Activated CD8-positive, alpha-beta memory T cell treated with anti-CD3 and anti-CD28 coated beads, Interleukin-2, amount 50 U/mL, for 4 hours (primary cell): ENCODE results near the gene KL.

Experiments used
- DNase-seq: peaks from one replicate; pipeline ENCODE4 v3.0.0-alpha.2; 2020

Gene KL

GRCh38 chr13:33006134-33006533, 10.1 kb upstream of the KL start:
- DNase-seq = no peak

DNA sequence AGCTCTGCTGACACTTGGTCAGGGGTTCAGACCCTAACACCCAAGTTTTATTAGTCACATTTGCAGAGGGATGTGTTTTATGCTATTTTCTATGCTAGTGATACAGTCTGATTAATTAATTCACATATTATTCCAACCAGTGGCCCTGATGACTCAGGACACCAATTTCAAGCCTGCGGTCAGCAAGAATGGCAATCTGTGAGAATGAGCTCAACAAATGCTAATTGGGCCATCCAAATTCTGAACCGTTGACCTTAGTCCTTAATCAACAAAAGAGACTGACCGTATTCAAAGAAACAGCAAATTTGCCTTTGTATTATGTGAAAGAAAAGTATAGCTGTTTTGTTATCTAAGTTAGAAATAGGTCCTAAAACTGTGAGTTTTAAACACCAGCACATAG, 9.6 kb upstream of the KL start:
- DNase-seq = no peak

- DNase-seq = no peak
These were observed 9.0 kb upstream of the KL start for GRCh38 chr13:33007237-33007636.

DNA sequence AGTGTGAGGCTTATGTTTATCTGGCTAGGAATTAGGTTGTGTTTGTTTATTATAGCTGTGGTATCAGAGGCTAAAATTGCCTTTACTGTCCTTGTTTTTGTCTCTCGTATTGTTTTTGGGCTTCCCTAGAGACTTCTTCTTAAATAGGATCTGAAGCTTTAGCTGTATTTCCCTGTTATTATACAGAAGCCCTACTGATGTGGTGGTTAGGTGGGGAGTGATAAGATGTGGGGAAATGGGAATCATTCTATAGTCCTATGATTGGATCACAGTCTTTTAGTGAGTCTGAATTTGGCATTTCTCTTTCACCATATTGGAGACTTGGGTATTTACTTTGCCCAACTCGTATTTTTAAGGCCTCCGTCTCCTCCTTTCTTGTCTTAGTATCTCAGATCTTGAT, 8.3 kb upstream of the KL start:
- DNase-seq = no peak

DNA sequence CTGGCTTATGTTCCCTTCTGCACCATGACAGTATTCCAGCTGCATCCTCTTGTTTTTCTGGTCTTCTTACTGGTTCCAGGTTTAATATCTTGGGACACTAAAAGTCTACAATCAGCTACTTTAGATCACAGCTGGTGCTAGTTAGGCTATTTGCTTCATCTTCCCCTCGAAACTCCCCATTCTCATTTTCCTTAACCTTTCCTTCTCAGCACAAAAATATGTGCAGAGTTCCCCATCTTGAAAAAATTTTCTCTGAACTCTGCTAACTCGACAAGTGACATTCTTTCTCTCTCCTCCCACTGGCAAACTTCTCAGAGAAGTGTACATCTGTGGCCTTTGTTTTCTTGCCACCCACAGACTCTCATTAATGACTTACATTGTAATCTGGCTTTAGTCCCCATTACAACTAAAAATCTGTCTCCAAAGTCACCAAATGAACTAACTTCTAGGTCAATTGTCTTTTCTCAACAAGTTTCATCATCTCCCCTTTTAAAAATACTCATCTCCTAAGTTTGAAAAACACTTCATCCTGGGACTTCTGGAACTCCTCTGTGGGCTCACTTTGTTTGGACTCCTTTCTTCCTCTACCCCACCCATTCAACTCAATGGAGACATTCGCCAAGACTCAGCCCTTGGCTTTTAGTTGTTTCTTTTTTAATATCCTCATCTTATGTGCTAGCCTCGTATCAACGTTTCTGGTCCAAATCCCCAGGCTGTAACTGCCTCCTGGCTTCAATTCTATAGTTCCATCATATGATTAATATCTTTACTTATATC, 7.1 kb upstream of the KL start:
- no peak for DNase-seq

DNA sequence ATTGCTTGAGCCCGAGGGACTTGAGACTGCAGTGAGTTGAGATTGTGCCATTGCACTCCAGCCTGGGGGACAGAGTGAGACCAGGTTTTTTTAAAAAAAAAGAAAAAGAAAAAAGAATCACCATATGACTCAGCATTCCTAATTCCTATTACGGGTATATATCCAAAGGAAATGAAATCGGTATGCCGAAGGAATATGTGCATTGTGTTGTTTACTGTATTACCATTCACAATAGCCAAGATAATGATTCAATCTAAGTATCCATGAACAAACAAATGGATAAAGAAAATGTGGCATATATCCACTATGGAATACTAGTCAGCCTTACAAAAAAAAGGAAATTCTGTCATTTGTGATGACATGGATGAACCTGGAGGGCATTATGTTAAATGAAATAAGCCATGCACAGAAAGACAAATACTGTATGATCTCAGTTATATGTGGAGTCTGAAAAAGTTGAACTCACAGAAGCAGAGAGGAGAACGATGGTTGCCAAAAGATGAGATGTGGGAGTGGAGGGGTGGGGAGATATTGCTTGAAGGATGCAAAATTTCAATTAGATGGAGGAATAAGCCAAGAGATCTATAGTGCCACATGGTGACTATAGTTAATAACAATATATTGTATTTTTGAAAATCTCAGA, 4.3 kb upstream of the KL start:
- no peak for DNase-seq

GRCh38 chr13:33014291-33014690, 1.9 kb upstream of the KL start:
- no peak for DNase-seq

GRCh38 chr13:33015241-33015668, 968 bp upstream of the KL start:
- no peak for DNase-seq

DNA sequence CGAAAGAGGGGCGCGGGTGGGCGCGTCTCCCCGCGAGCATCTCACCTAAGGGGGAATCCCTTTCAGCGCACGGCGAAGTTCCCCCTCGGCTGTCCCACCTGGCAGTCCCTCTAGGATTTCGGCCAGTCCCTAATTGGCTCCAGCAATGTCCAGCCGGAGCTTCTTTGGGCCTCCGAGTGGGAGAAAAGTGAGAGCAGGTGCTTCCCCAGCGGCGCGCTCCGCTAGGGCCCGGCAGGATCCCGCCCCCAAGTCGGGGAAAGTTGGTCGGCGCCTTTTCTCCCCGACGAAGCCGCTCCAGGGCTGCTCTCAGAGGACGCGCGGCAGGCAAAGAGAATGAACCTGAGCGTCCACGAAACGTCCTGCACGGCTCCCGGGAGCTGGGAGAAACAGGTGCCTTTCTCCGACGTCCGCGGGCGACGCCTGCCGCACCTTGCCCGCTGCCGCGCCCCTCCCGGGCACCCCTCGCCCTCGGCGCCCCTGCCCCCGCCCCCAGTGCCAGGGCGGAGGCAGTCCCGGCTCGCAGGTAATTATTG, 366 bp upstream of the KL start:
- no peak for DNase-seq

DNA sequence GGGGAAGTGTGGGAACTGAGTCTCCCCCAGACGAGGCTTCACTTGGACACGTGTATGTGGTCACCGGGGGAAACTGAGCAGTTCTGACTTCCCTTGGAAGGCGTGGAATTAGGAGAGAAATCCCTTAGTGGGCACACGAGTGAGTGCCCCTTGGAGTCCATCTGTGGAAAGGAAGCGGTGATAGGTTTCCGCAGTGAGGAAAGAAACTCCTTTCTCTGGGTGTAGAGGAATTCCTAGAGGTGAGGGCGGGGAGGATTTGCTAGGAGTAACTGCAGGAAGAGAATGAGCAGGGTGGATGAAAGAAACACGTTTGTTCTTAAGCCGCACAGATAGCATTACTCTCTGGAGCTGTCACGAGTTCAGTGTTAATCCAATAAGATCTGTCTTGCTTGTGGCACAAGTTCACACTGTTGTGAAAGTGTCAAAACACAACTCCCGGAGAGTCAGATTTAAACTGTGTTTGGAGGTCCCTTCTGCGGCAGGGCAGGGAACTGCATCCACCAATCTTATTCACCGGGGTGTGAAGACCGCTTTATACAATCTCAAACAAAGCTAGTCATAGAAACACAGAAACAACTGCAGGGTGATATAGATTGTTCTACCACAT, 1.2 kb downstream of the KL start:
- DNase-seq = no peak

GRCh38 chr13:33018886-33019285, 2.7 kb downstream of the KL start:
- no peak for DNase-seq

GRCh38 chr13:33022986-33023385, 6.8 kb downstream of the KL start:
- DNase-seq = no peak

GRCh38 chr13:33025220-33025744, 9.1 kb downstream of the KL start:
- DNase-seq = no peak

GRCh38 chr13:33026489-33027152, 10.4 kb downstream of the KL start:
- DNase-seq = no peak

DNA sequence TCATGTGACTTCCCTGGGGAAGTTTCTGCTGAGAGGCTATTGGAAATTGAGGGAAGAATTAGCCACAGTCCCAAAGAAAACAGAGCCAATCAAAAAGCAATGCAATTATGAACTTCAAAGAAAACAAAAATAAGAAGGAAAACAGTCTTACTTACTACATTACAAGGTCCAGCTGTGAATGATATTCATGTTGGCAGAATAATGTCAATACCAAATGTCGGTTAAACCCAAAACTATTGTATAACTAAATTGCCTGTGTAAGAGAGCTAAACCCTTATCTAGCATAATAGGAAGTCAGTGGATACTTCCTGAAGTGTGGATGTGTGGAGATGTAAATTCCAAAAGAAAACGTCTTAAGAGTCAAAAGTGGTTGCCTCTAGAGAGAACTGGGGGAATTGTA, 12.4 kb downstream of the KL start:
- DNase-seq = no peak

DNA sequence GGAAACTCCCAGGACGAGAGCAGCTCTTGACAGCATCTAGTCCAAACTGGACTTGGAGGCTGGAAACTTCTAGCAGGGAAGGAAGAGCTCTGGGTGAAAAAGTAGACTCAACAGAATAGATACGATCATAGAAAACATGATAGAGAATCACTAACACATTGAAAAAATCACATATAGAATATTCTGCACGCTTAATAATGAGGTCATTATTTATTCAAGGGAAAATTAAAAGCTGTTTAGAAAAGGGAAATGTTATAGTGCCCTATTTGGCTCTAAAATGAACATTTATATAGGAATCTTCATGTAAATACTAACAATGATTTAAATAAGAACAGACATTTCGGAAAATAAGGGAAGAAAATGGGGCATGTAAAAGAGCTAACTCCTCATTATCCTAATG, 15.1 kb downstream of the KL start:
- no peak for DNase-seq

- DNase-seq = no peak
These were observed 15.9 kb downstream of the KL start for GRCh38 chr13:33032037-33032625.

GRCh38 chr13:33033051-33033812, 17.0 kb downstream of the KL start:
- peak; percentile 20 for DNase-seq

GRCh38 chr13:33033986-33034385, 17.8 kb downstream of the KL start:
- no peak for DNase-seq

- DNase-seq = no peak
These were observed 18.8 kb downstream of the KL start for GRCh38 chr13:33034882-33035520.

GRCh38 chr13:33037673-33038072, 21.4 kb downstream of the KL start:
- DNase-seq = no peak

GRCh38 chr13:33040090-33040489, 23.9 kb downstream of the KL start:
- DNase-seq = no peak
